Activated naive CD4-positive, alpha-beta T cell treated with anti-CD3 and anti-CD28 coated beads for 36 hours (primary cell): ENCODE results near the gene NCAN. TPM values are rescaled to one million over a fixed set of nuclear protein-coding genes. Genes with fewer than 3 reads are reported as not detected.

Experiments used
- CTCF ChIA-PET: fragments of 350-600 bp; sonication (Branson Sonifier 250); formaldehyde crosslinking; loops from one replicate; lab custom pipeline; 2021; ENCODE audit warnings: antibody characterized with exemption; lab: Charles Lee
- DNase-seq: peaks from one replicate; pipeline ENCODE4 v3.0.0-alpha.2; 2020
- H3K27ac Mint-ChIP-seq: one replicate; pipeline ENCODE4 v1.8.0; 2021; ENCODE audit warnings: mild to moderate bottlenecking, mixed read lengths
- H3K27me3 Mint-ChIP-seq: one replicate; pipeline ENCODE4 v1.8.0; 2021; ENCODE audit warnings: low read depth, mixed read lengths
- H3K36me3 Mint-ChIP-seq: one replicate; pipeline ENCODE4 v1.8.0; 2021; ENCODE audit warnings: low read depth, mixed read lengths
- H3K4me1 Mint-ChIP-seq: one replicate; pipeline ENCODE4 v1.8.0; 2021; ENCODE audit warnings: low read depth, mixed read lengths
- H3K4me3 Mint-ChIP-seq: one replicate; pipeline ENCODE4 v1.8.0; 2021; ENCODE audit warnings: mild to moderate bottlenecking, moderate library complexity, mixed read lengths
- H3K9me3 Mint-ChIP-seq: one replicate; pipeline ENCODE4 v1.8.0; 2021; ENCODE audit warnings: mixed read lengths
- intact Hi-C: fragments of 100-400 bp; cut with micrococcal nuclease; formaldehyde crosslinking; loops from one replicate; pipeline ENCODE4 v1.15.1; 2023
- total RNA-seq, 2 experiments: library from RNA; stranded (reverse); gene quantifications; one replicate each; pipeline ENCODE4 v1.2.3, GENCODE V29; 2021

Gene NCAN
- total RNA-seq, 2 experiments from 2014 or later = not detected

- Mint-ChIP-seq H3K36me3 (peaks cover under 1% of the 10 kb centered on the region), H3K9me3 (no peaks in the 10 kb centered on the region), H3K4me1 (peaks cover 6% of the 10 kb centered on the region), H3K27me3 (peaks cover 20% of the 10 kb centered on the region), H3K27ac (no peak overlapping the region), H3K4me3 (no peak overlapping the region)
- CTCF ChIA-PET = interaction anchor here (0.6 kb wide), 2 partner anchors 12 to 210 kb away, joined by 3 read pairs; no protein-coding TSS in a partner anchor
- intact Hi-C loops = no loop called here
- no peak for DNase-seq
Observed at GRCh38 chr19:19270749-19271571, 59.2 kb downstream of the NCAN start.

DNA sequence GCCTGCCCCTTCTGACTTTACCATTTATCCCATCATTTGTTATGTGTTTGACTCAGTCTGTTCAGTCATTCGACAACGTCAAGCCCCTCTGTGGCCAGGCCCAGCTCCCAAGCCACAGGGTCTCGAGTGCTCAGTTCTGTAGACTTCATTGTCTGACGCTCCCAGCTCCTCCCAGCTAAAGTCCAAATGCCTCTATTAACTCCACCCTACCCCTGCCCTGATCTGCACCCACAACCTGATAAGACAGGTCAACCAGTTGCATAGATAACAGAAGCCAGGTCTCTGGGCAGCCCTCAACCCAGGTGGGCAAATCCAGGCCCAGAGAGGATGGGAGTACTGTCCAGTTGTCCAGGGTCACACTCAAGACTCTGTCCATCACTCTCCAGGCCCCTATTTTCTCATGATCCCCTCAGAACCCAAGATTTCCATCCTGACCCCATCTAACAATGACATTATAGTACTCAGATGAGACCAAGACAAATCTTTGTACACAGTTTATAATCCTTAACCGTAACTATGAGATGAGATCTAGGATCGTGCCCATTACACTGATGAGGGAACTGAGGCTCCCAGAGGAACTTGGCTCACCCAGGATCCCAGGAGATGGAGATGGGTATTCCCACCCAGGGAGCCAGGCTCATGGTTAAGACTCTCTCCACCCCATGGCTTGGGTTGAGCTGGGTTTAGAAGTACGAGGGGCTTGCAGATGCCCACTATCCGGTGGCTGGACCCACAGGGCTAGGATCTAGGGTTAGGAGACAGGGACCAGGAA is 60.3 kb downstream of the NCAN start:
- H3K4me1 Mint-ChIP-seq = peaks cover 6% of the 10 kb centered on the region
- peaks cover 9% of the 10 kb centered on the region for H3K36me3 Mint-ChIP-seq
- H3K27ac Mint-ChIP-seq = no peak overlapping the region
- DNase-seq = no peak
- H3K9me3 Mint-ChIP-seq = no peaks in the 10 kb centered on the region
- intact Hi-C loops = no loop called here
- H3K4me3 Mint-ChIP-seq = no peak overlapping the region
- CTCF ChIA-PET = interaction anchor here (0.6 kb wide), 1 partner anchor 13 kb away, joined by 3 read pairs; no protein-coding TSS in a partner anchor
- H3K27me3 Mint-ChIP-seq = peaks cover 20% of the 10 kb centered on the region

DNA sequence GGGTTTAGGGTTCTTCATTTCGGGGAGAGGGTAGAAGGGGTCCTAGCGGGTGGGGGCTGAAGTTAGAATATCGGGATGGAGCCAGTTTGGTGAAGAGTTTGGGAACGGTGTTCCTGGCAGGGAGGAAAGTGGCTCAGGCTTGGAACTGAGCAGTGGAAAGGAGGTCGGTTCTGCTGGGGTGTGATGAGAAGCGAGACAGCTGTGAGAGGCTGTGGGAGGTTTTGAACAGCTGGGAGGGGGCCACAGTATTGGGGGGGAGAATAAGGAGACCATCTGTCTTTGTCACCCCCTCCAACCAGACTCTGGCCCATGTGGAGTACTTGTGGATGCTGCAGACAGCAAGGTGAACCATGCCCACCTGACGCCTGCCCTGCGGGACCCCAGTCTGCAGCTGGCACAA is 62.4 kb downstream of the NCAN start:
- H3K27me3 Mint-ChIP-seq = peaks cover 20% of the 10 kb centered on the region
- H3K4me1 Mint-ChIP-seq = peaks cover 6% of the 10 kb centered on the region
- H3K9me3 Mint-ChIP-seq = no peaks in the 10 kb centered on the region
- CTCF ChIA-PET = interaction anchor here (0.8 kb wide), 1 partner anchor 17 kb away, joined by 3 read pairs; no protein-coding TSS in a partner anchor
- DNase-seq = no peak
- no peak overlapping the region for H3K27ac Mint-ChIP-seq
- H3K36me3 Mint-ChIP-seq = peaks cover 17% of the 10 kb centered on the region
- intact Hi-C loops = no loop called here
- no peak overlapping the region for H3K4me3 Mint-ChIP-seq

GRCh38 chr19:19274716-19275565 is 63.2 kb downstream of the NCAN start:
- Mint-ChIP-seq H3K4me1 (peaks cover 6% of the 10 kb centered on the region), H3K4me3 (no peak overlapping the region), H3K27me3 (peaks cover 20% of the 10 kb centered on the region), H3K9me3 (no peaks in the 10 kb centered on the region), H3K27ac (no peak overlapping the region), H3K36me3 (peaks cover 17% of the 10 kb centered on the region)
- intact Hi-C loops = no loop called here
- DNase-seq = no peak
- CTCF ChIA-PET = no interaction called here

GRCh38 chr19:19276386-19276785 is 64.6 kb downstream of the NCAN start:
- H3K36me3 Mint-ChIP-seq = peaks cover 24% of the 10 kb centered on the region
- CTCF ChIA-PET = no interaction called here
- DNase-seq = no peak
- H3K4me1 Mint-ChIP-seq = peaks cover 6% of the 10 kb centered on the region
- H3K9me3 Mint-ChIP-seq = no peaks in the 10 kb centered on the region
- peaks cover 20% of the 10 kb centered on the region for H3K27me3 Mint-ChIP-seq
- intact Hi-C loops = no loop called here
- no peak overlapping the region for H3K4me3 Mint-ChIP-seq
- no peak overlapping the region for H3K27ac Mint-ChIP-seq

DNA sequence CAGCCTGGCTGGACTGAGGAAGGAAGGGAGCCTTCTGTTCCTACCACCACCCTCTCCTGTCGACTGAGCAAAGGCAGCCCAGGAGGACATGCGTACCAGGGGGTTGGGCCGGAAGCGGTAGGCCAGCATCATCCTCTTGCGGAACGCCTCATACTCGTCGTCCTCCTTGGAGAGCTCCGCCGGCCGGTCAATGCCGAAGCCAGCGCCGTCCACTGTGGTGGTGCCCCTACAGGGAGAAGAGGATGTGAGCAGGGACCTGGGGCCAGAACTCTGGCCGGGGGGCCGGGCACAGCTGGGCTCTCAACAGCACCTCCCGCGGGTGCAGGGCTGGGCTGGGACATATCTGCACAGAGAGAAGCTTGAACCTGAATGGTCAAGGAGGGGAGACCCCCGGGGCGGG is 65.1 kb downstream of the NCAN start:
- no peak for DNase-seq
- H3K4me3 Mint-ChIP-seq = no peak overlapping the region
- peaks cover 27% of the 10 kb centered on the region for H3K36me3 Mint-ChIP-seq
- intact Hi-C loops = no loop called here
- H3K27me3 Mint-ChIP-seq = peaks cover 18% of the 10 kb centered on the region
- peaks cover 6% of the 10 kb centered on the region for H3K4me1 Mint-ChIP-seq
- H3K27ac Mint-ChIP-seq = no peak overlapping the region
- CTCF ChIA-PET = no interaction called here
- no peaks in the 10 kb centered on the region for H3K9me3 Mint-ChIP-seq

- intact Hi-C loops = no loop called here
- H3K4me3 Mint-ChIP-seq = no peak overlapping the region
- CTCF ChIA-PET = no interaction called here
Observed at GRCh38 chr19:19278315-19278714, 66.6 kb downstream of the NCAN start.

GRCh38 chr19:19279062-19279612 is 67.4 kb downstream of the NCAN start:
- no peak for DNase-seq
- Mint-ChIP-seq H3K27ac (no peak overlapping the region), H3K4me1 (peaks cover 1% of the 10 kb centered on the region), H3K27me3 (peaks cover 4% of the 10 kb centered on the region), H3K36me3 (peaks cover 33% of the 10 kb centered on the region), H3K9me3 (no peaks in the 10 kb centered on the region), H3K4me3 (no peak overlapping the region)
- CTCF ChIA-PET = no interaction called here
- intact Hi-C loops = no loop called here

More at GRCh38 chr19:19278315-19278714, 66.6 kb downstream of the NCAN start:
- H3K4me1 Mint-ChIP-seq = peaks cover 6% of the 10 kb centered on the region
- no peak for DNase-seq
- H3K36me3 Mint-ChIP-seq = peaks cover 28% of the 10 kb centered on the region
- no peak overlapping the region for H3K27ac Mint-ChIP-seq
- peaks cover 12% of the 10 kb centered on the region for H3K27me3 Mint-ChIP-seq
- no peaks in the 10 kb centered on the region for H3K9me3 Mint-ChIP-seq

GRCh38 chr19:19279853-19280252 is 68.1 kb downstream of the NCAN start:
- no peak overlapping the region for H3K4me3 Mint-ChIP-seq
- no peak overlapping the region for H3K27ac Mint-ChIP-seq
- H3K9me3 Mint-ChIP-seq = no peaks in the 10 kb centered on the region
- DNase-seq = no peak
- no peaks in the 10 kb centered on the region for H3K27me3 Mint-ChIP-seq
- no peaks in the 10 kb centered on the region for H3K4me1 Mint-ChIP-seq
- CTCF ChIA-PET = no interaction called here
- H3K36me3 Mint-ChIP-seq = peaks cover 37% of the 10 kb centered on the region
- intact Hi-C loops = no loop called here

GRCh38 chr19:19280561-19280960 is 68.8 kb downstream of the NCAN start:
- no peak overlapping the region for H3K4me3 Mint-ChIP-seq
- CTCF ChIA-PET = no interaction called here
- no peaks in the 10 kb centered on the region for H3K4me1 Mint-ChIP-seq
- DNase-seq = no peak
- H3K9me3 Mint-ChIP-seq = no peaks in the 10 kb centered on the region
- no peak overlapping the region for H3K27ac Mint-ChIP-seq
- H3K27me3 Mint-ChIP-seq = no peaks in the 10 kb centered on the region
- intact Hi-C loops = no loop called here
- peaks cover 39% of the 10 kb centered on the region for H3K36me3 Mint-ChIP-seq

- Mint-ChIP-seq H3K27me3 (no peaks in the 10 kb centered on the region), H3K27ac (no peak overlapping the region), H3K4me3 (no peak overlapping the region), H3K4me1 (no peaks in the 10 kb centered on the region), H3K9me3 (no peaks in the 10 kb centered on the region), H3K36me3 (peaks cover 34% of the 10 kb centered on the region)
- CTCF ChIA-PET = interaction anchor here (0.7 kb wide), 1 partner anchor 61 kb away, joined by 3 read pairs; no protein-coding TSS in a partner anchor
- no peak for DNase-seq
- intact Hi-C loops = no loop called here
Observed at GRCh38 chr19:19285686-19286085, 73.9 kb downstream of the NCAN start.

GRCh38 chr19:19292607-19293006 is 80.8 kb downstream of the NCAN start:
- H3K36me3 Mint-ChIP-seq = peaks cover 50% of the 10 kb centered on the region
- H3K27me3 Mint-ChIP-seq = no peaks in the 10 kb centered on the region
- peaks cover 1% of the 10 kb centered on the region for H3K9me3 Mint-ChIP-seq
- H3K4me3 Mint-ChIP-seq = no peak overlapping the region
- CTCF ChIA-PET = no interaction called here
- H3K27ac Mint-ChIP-seq = no peak overlapping the region
- intact Hi-C loops = no loop called here
- no peak for DNase-seq
- H3K4me1 Mint-ChIP-seq = no peaks in the 10 kb centered on the region
